HepG2 (cell line): ENCODE results near the gene LCN1. TPM values are rescaled to one million over a fixed set of nuclear protein-coding genes. Genes with fewer than 3 reads are reported as not detected.
A peak's percentile ranks its signal among the peaks of the same experiment; 100 is the strongest.

ENCODE experiments used
- ATAC-seq: fragments of 200-7000 bp; cut with Tn5 transposase; 3 replicates; pipeline ENCODE4 v1.9.1; 2020; ENCODE audit warnings: mild to moderate bottlenecking, moderate library complexity
- BruUV-seq: library from RNA; stranded (reverse); fragments of 400-500 nt; replicated peaks from 2 replicates; lab custom pipeline; 2021; lab: Mats Ljungman, UMichigan
- CTCF ChIA-PET: fragments of 300-600 bp; formaldehyde crosslinking; extraction: SDS; loops from one replicate; lab custom pipeline; 2021; ENCODE audit warnings: low total read pairs, inconsistent platforms, low intra/inter-chr PET ratio; lab: Yijun Ruan, JAX
- POLR2A ChIA-PET: fragments of 350-600 bp; sonication (Branson Sonifier 250); formaldehyde crosslinking; loops from one replicate; lab custom pipeline; 2020; ENCODE audit warnings: antibody characterized with exemption, inconsistent platforms; lab: Yijun Ruan, JAX
- DNase-seq: peaks from one replicate; pipeline ENCODE4 v3.0.0-alpha.2; 2015; ENCODE audit warnings: low spot score
- FAIRE-seq: peaks from 3 replicates; lab custom pipeline; 2011; peaks lifted over from hg19 to GRCh38; lab: Jason Lieb, UNC
- H2AFZ ChIP-seq: one replicate; pipeline ENCODE4 v1.6.1; 2011; ENCODE audit warnings: low read length, inconsistent platforms
- H3K27ac ChIP-seq: fragments of 300-600 bp; 3 replicates; pipeline ENCODE4 v1.8.0; 2011; ENCODE audit warnings: mixed run types, mild to moderate bottlenecking, mixed read lengths, low read length, inconsistent platforms; ENCODE audit not compliant: insufficient read depth; ENCODE audit errors: extremely low read length
- H3K27me3 ChIP-seq, 2 experiments: fragments of 200-600 bp in 1 of 2; 2 replicates in 1 of 2; 3 replicates in 1 of 2; pipeline versions ENCODE4 v1.6.0 to v1.8.0; 2011; ENCODE audit warnings: low read length in 2 of 2, mild to moderate bottlenecking in 2 of 2, moderate library complexity in 2 of 2, inconsistent platforms in 1 of 2; ENCODE audit not compliant: insufficient read depth in 2 of 2, control insufficient read depth in 1 of 2
- H3K36me3 ChIP-seq, 2 experiments: fragments of 200-600 bp in 1 of 2; replicated peaks in 1 of 2; 2 replicates in 1 of 2; 3 replicates in 1 of 2; pipeline versions ENCODE4 v1.5.1 to v1.8.0; 2011; ENCODE audit warnings: low read length in 2 of 2, inconsistent platforms in 1 of 2; ENCODE audit not compliant: insufficient read depth in 2 of 2, control insufficient read depth in 1 of 2
- H3K4me1 ChIP-seq: 2 replicates; pipeline ENCODE4 v1.5.1; 2012; ENCODE audit warnings: low read length, inconsistent platforms; ENCODE audit not compliant: insufficient read depth
- H3K4me2 ChIP-seq: 2 replicates; pipeline ENCODE4 v1.6.0; 2011; ENCODE audit warnings: low read depth, low read length, inconsistent platforms
- H3K4me3 ChIP-seq, 3 experiments: fragments of 200-600 bp in 1 of 3; sonication (generic), shearing (Covaris generic) in 1 of 3; replicated peaks in 1 of 3; 2 replicates each; pipeline ENCODE4 v1.5.1; 2011 to 2016; ENCODE audit warnings: low read length in 3 of 3, inconsistent platforms in 2 of 3, low read depth in 2 of 3, mild to moderate bottlenecking in 2 of 3, control low read depth in 1 of 3, mixed read lengths in 1 of 3; ENCODE audit not compliant: insufficient read depth in 1 of 3
- H3K79me2 ChIP-seq: one replicate; pipeline ENCODE4 v1.6.1; 2011; ENCODE audit warnings: low read length, inconsistent platforms; ENCODE audit not compliant: insufficient read depth
- H3K9ac ChIP-seq: 2 replicates; pipeline ENCODE4 v1.6.0; 2011; ENCODE audit warnings: mild to moderate bottlenecking, low read depth, low read length, inconsistent platforms; ENCODE audit not compliant: insufficient read depth
- H3K9me3 ChIP-seq: 2 replicates; pipeline ENCODE4 v1.5.1; 2012; ENCODE audit warnings: mild to moderate bottlenecking, low read length
- H4K20me1 ChIP-seq: 2 replicates; pipeline ENCODE4 v1.6.0; 2011; ENCODE audit warnings: inconsistent platforms, mild to moderate bottlenecking, low read length, moderate library complexity; ENCODE audit not compliant: insufficient read depth
- ATF7 ChIP-seq, 2 experiments: fragments of 450-650 bp in 1 of 2; sonication (generic) in 1 of 2; formaldehyde crosslinking in 1 of 2; IDR thresholded peaks; 2 replicates each; pipeline versions ENCODE4 v1.4.0 to v1.6.1; 2016 to 2020; ENCODE audit warnings: antibody characterized with exemption in 1 of 2, mild to moderate bottlenecking in 1 of 2, missing genetic modification reagents in 1 of 2
- ELF3 ChIP-seq: IDR thresholded peaks from 2 replicates; pipeline ENCODE4 v1.6.1; 2016; ENCODE audit warnings: missing genetic modification reagents, missing compliant biosample characterization
- FOXK2 ChIP-seq: fragments of 450-650 bp; IDR thresholded peaks from 2 replicates; pipeline ENCODE4 v1.6.1; 2016
- HNRNPK ChIP-seq: fragments of 200-400 bp; formaldehyde crosslinking; IDR thresholded peaks from 2 replicates; pipeline ENCODE4 v1.6.1; 2018; ENCODE audit warnings: low read length, low read depth, moderate library complexity, mild to moderate bottlenecking; ENCODE audit not compliant: poor library complexity, severe bottlenecking
- NFIB ChIP-seq: sonication (generic); formaldehyde crosslinking; IDR thresholded peaks from 2 replicates; pipeline ENCODE4 v1.9.0; 2021; ENCODE audit warnings: missing genetic modification reagents, mild to moderate bottlenecking, borderline replicate concordance
- RBM22 ChIP-seq: fragments of 200-400 bp; formaldehyde crosslinking; optimal IDR thresholded peaks from 2 replicates; pipeline ENCODE3; 2017; ENCODE audit warnings: mild to moderate bottlenecking, low read length, moderate library complexity
- TBP ChIP-seq: sonication (generic); formaldehyde crosslinking; IDR thresholded peaks from 2 replicates; pipeline ENCODE4 v1.5.0; 2020; ENCODE audit warnings: missing genetic modification reagents
- WGBS: methylation state at CpG from one replicate; pipeline ENCODE4 v1.1.6; 2017; ENCODE audit warnings: low lambda C conversion rate; 5-methylcytosine and 5-hydroxymethylcytosine counted together
- in situ Hi-C: cut with HindIII; loops from 2 replicates; pipeline ENCODE4 v1.10.0; 2017; ENCODE audit warnings: low pct_unique_long_range_greater_than_20kb; ENCODE audit not compliant: extremely low pct_ligation_motif_present
- intact Hi-C: fragments of 100-400 bp; cut with micrococcal nuclease; formaldehyde crosslinking; loops from one replicate; pipeline ENCODE4 v1.10.0; 2022; ENCODE audit not compliant: unreplicated experiment
- polyA plus RNA-seq, 8 experiments: library from polyadenylated mRNA; depleted of rRNA in 3 of 8; stranded (reverse) in 7 of 8; unstranded in 1 of 8; fragments of >200 nt; fragmentation: Illumina TruSeq in 4 of 8; extraction: Trizol in 4 of 8; gene quantifications; 2 replicates each; pipeline versions ENCODE4 v1.2.1 to v1.2.3, GENCODE V29; 2011 to 2016; ENCODE audit warnings: low read depth in 4 of 8, missing spikeins in 1 of 8, mixed read lengths in 1 of 8; ENCODE audit not compliant: insufficient read depth in 1 of 8
- total RNA-seq, 5 experiments: library from RNA; depleted of rRNA; stranded (reverse); fragments of >200 nt; fragmentation: Illumina TruSeq; extraction: Trizol; gene quantifications; 2 replicates each; pipeline ENCODE4 v1.2.3, GENCODE V29; 2016; ENCODE audit warnings: low read depth in 1 of 5
- TF ChIP-seq, protein P1 (sequence below): sonication (generic); formaldehyde crosslinking; IDR thresholded peaks from 2 replicates; pipeline ENCODE4 v1.9.0; 2021; ENCODE audit warnings: missing genetic modification reagents, mild to moderate bottlenecking, borderline replicate concordance
- TF ChIP-seq, protein P2 (sequence below): sonication (generic); formaldehyde crosslinking; IDR thresholded peaks from 2 replicates; pipeline ENCODE4 v1.8.0; 2022; ENCODE audit warnings: mild to moderate bottlenecking, missing genetic modification reagents, moderate library complexity
- TF ChIP-seq, protein P3 (sequence below): IDR thresholded peaks from 2 replicates; pipeline ENCODE4 v1.6.1; 2016; ENCODE audit warnings: low read depth, borderline replicate concordance

The LCN1 gene
- total and polyA plus RNA-seq, 2 of the 13 experiments (the other 11 are each of a cell fraction or from before 2014, with no cell fraction given), result not detected

DNA sequence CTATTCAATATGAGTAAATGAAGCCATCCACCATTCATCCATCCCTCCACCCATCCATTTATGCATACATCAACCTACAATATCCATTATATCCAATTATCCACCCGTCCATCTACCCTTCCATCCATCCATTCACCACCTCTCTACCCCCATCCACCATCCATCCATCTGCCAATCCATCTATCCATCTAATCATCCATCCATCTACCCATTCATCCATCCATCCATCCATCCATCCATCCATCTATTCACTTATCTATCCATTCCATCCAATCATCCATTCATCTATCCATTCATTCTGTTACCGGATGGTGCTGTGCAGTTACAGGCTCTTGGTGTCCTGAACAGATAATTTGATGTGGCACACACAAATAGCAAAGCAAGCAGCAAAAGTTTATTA is 51.0 kb downstream of the LCN1 start:
- in situ Hi-C loops, result no loop called here
- POLR2A ChIA-PET, result no interaction called here

DNA sequence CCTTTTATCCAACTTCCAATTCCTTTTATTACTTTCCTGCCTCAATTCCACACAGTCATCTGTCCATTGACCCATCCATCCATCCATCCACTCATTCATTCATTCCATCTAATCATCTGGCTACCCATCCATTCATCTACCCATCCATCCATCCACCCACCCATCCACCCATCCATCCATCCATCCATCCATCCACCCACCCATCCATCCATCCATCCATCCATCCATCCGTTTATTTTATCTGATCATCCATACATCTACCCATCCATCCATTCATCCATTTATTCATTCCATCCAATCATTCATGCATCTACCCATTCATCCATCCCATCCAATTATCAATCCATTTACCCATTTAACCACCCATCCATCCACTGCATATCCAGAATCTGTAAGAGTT is 51.9 kb downstream of the LCN1 start:
- ChIA-PET CTCF (no interaction called here), POLR2A (no interaction called here)
- intact Hi-C loops, result no loop called here
- H3K27ac ChIP-seq, result no peak overlapping the region
- no peak overlapping the region for H3K4me3 ChIP-seq
- H3K4me2 ChIP-seq, result no peak overlapping the region
- no peak overlapping the region for H3K9ac ChIP-seq
- no TSS peak for BruUV-seq
- no peaks in the 10 kb centered on the region for H4K20me1 ChIP-seq
- H3K79me2 ChIP-seq, result no peaks in the 10 kb centered on the region
- TF ChIP-seq TBP (CRISPR knock-in tag), result no peak
- no peak for TF ChIP-seq RBM22
- TF ChIP-seq FOXK2, result no peak
- TF ChIP-seq, protein P1, sequence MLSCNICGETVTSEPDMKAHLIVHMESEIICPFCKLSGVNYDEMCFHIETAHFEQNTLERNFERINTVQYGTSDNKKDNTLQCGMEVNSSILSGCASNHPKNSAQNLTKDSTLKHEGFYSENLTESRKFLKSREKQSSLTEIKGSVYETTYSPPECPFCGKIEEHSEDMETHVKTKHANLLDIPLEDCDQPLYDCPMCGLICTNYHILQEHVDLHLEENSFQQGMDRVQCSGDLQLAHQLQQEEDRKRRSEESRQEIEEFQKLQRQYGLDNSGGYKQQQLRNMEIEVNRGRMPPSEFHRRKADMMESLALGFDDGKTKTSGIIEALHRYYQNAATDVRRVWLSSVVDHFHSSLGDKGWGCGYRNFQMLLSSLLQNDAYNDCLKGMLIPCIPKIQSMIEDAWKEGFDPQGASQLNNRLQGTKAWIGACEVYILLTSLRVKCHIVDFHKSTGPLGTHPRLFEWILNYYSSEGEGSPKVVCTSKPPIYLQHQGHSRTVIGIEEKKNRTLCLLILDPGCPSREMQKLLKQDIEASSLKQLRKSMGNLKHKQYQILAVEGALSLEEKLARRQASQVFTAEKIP, result no peak
- H2AFZ ChIP-seq, result no peak overlapping the region
- DNase-seq (no peak), ATAC-seq (no peak), FAIRE-seq (no peak)
- WGBS, result 3% methylated on average over 1 of the region's 1 CpG
- in situ Hi-C loops, result no loop called here
- peaks cover 6 to 26% of the 10 kb centered on the region in 2 experiments; a peak in 3 of 5 replicates for H3K27me3 ChIP-seq
- H3K36me3 ChIP-seq, result no peaks in the 10 kb centered on the region
- H3K4me1 ChIP-seq, result no peaks in the 10 kb centered on the region
- no peaks in the 10 kb centered on the region for H3K9me3 ChIP-seq

More for the DNA sequence above, 51.0 kb downstream of the LCN1 start:
- no peak for DNase-seq
- Histone ChIP-seq H3K79me2 (no peaks in the 10 kb centered on the region), H3K4me2 (no peak overlapping the region), H3K27ac (no peak overlapping the region), H3K9ac (no peak overlapping the region), H2AFZ (no peak overlapping the region), H4K20me1 (no peaks in the 10 kb centered on the region), H3K9me3 (no peaks in the 10 kb centered on the region), H3K27me3 (peaks cover 6 to 30% of the 10 kb centered on the region in 2 experiments; a peak in 4 of 5 replicates), H3K4me1 (no peaks in the 10 kb centered on the region), H3K4me3 (no peak overlapping the region), H3K36me3 (no peaks in the 10 kb centered on the region)
- no peak for FAIRE-seq
- ATAC-seq, result no peak
- CTCF ChIA-PET, result no interaction called here
- no TSS peak for BruUV-seq
- peak; percentile 31 for TF ChIP-seq HNRNPK
- no peak for TF ChIP-seq NFIB (CRISPR knock-in tag)
- TF ChIP-seq, protein P2, sequence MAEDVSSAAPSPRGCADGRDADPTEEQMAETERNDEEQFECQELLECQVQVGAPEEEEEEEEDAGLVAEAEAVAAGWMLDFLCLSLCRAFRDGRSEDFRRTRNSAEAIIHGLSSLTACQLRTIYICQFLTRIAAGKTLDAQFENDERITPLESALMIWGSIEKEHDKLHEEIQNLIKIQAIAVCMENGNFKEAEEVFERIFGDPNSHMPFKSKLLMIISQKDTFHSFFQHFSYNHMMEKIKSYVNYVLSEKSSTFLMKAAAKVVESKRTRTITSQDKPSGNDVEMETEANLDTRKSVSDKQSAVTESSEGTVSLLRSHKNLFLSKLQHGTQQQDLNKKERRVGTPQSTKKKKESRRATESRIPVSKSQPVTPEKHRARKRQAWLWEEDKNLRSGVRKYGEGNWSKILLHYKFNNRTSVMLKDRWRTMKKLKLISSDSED (CRISPR knock-in tag), result no peak
- TF ChIP-seq, protein P3, sequence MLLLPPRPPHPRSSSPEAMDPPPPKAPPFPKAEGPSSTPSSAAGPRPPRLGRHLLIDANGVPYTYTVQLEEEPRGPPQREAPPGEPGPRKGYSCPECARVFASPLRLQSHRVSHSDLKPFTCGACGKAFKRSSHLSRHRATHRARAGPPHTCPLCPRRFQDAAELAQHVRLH (CRISPR knock-in tag), result no peak
- TF ChIP-seq ELF3 (CRISPR knock-in tag), result no peak
- TF ChIP-seq ATF7 (IDR thresholded peaks at IDR 0.05), result no peak
- TF ChIP-seq ATF7 (CRISPR knock-in tag; IDR thresholded peaks at IDR 0.05), result no peak
- WGBS, result 33% methylated on average over 2 of the region's 2 CpGs
- intact Hi-C loops, result no loop called here
